Trophoblast cell (in vitro differentiated cells and primary cell): ENCODE results near the gene TCF12.

ENCODE experiments used
- DNase-seq, 2 donors: peaks; one replicate each; pipeline ENCODE4 v3.0.0-alpha.2; 2016
- H2AFZ ChIP-seq: 2 replicates; pipeline ENCODE4 v1.6.1; 2013; ENCODE audit warnings: low read length, moderate library complexity, mild to moderate bottlenecking; ENCODE audit not compliant: insufficient read depth, poor library complexity
- H2AK5ac ChIP-seq: 2 replicates; pipeline ENCODE4 v1.6.1; 2013; ENCODE audit warnings: mild to moderate bottlenecking, low read length
- H2BK120ac ChIP-seq: 2 replicates; pipeline ENCODE4 v1.6.1; 2013; ENCODE audit warnings: low read length, mild to moderate bottlenecking, moderate library complexity; ENCODE audit not compliant: insufficient read depth, poor library complexity
- H2BK12ac ChIP-seq: 2 replicates; pipeline ENCODE4 v1.6.1; 2013; ENCODE audit warnings: mild to moderate bottlenecking, low read length, moderate library complexity
- H2BK5ac ChIP-seq: 2 replicates; pipeline ENCODE4 v1.6.1; 2013; ENCODE audit warnings: low read length, low read depth, moderate library complexity, mild to moderate bottlenecking; ENCODE audit not compliant: poor library complexity
- H3K14ac ChIP-seq: 2 replicates; pipeline ENCODE4 v1.6.1; 2013; ENCODE audit warnings: mild to moderate bottlenecking, low read length
- H3K18ac ChIP-seq: 2 replicates; pipeline ENCODE4 v1.6.1; 2013; ENCODE audit warnings: mild to moderate bottlenecking, low read length
- H3K23ac ChIP-seq: 2 replicates; pipeline ENCODE4 v1.6.1; 2013; ENCODE audit warnings: low read length
- H3K27ac ChIP-seq: 2 replicates; pipeline ENCODE4 v1.5.1; 2013; ENCODE audit warnings: low read depth, mild to moderate bottlenecking, inconsistent platforms, low read length, moderate library complexity
- H3K27me3 ChIP-seq: 2 replicates; pipeline ENCODE4 v1.6.1; 2013; ENCODE audit warnings: inconsistent platforms, mild to moderate bottlenecking, low read length, moderate library complexity; ENCODE audit not compliant: insufficient read depth
- H3K36me3 ChIP-seq, 2 experiments: 1 replicate in 1 of 2; 2 replicates in 1 of 2; pipeline ENCODE4 v1.6.1; 2013; ENCODE audit warnings: low read length in 2 of 2, mild to moderate bottlenecking in 2 of 2, moderate library complexity in 1 of 2; ENCODE audit not compliant: insufficient read depth in 2 of 2, control insufficient read depth in 1 of 2
- H3K4ac ChIP-seq: 2 replicates; pipeline ENCODE4 v1.6.1; 2013; ENCODE audit warnings: low read depth, mild to moderate bottlenecking, low read length, moderate library complexity
- H3K4me1 ChIP-seq, 2 experiments: 1 replicate in 1 of 2; 2 replicates in 1 of 2; pipeline ENCODE4 v1.6.1; 2013; ENCODE audit warnings: low read length in 2 of 2, mild to moderate bottlenecking in 2 of 2, moderate library complexity in 1 of 2; ENCODE audit not compliant: insufficient read depth in 2 of 2, control insufficient read depth in 1 of 2
- H3K4me2 ChIP-seq: 2 replicates; pipeline ENCODE4 v1.6.1; 2013; ENCODE audit warnings: inconsistent platforms, mild to moderate bottlenecking, low read length, moderate library complexity
- H3K4me3 ChIP-seq: 2 replicates; pipeline ENCODE4 v1.5.1; 2013; ENCODE audit warnings: mild to moderate bottlenecking, low read depth, low read length, inconsistent platforms
- H3K79me1 ChIP-seq: one replicate; pipeline ENCODE4 v1.6.1; 2013; ENCODE audit warnings: low read length
- H3K79me2 ChIP-seq: 2 replicates; pipeline ENCODE4 v1.6.1; 2013; ENCODE audit warnings: low read length, mild to moderate bottlenecking; ENCODE audit not compliant: control insufficient read depth, insufficient read depth, poor library complexity
- H3K9ac ChIP-seq: 2 replicates; pipeline ENCODE4 v1.6.1; 2013; ENCODE audit warnings: mild to moderate bottlenecking, low read length
- H3K9me3 ChIP-seq: 2 replicates; pipeline ENCODE4 v1.6.1; 2013; ENCODE audit warnings: low read depth, mild to moderate bottlenecking, control low read depth, inconsistent platforms, low read length; ENCODE audit not compliant: insufficient read depth
- H4K12ac ChIP-seq: 2 replicates; pipeline ENCODE4 v1.6.1; 2013; ENCODE audit warnings: low read depth, mild to moderate bottlenecking, low read length, moderate library complexity
- H4K8ac ChIP-seq: 2 replicates; pipeline ENCODE4 v1.6.1; 2013; ENCODE audit warnings: low read depth, mild to moderate bottlenecking, low read length, moderate library complexity
- H4K91ac ChIP-seq: one replicate; pipeline ENCODE4 v1.6.1; 2013; ENCODE audit warnings: low read depth, mild to moderate bottlenecking, low read length, moderate library complexity
- WGBS: extraction: QIAGEN DNeasy Blood & Tissue Kit; methylation state at CpG from one replicate; pipeline ENCODE4 v1.1.7; 2013; ENCODE audit warnings: missing lambda C conversion rate; ENCODE audit not compliant: insufficient read length, insufficient coverage; ENCODE audit errors: extremely low coverage; 5-methylcytosine and 5-hydroxymethylcytosine counted together

The TCF12 gene

DNA sequence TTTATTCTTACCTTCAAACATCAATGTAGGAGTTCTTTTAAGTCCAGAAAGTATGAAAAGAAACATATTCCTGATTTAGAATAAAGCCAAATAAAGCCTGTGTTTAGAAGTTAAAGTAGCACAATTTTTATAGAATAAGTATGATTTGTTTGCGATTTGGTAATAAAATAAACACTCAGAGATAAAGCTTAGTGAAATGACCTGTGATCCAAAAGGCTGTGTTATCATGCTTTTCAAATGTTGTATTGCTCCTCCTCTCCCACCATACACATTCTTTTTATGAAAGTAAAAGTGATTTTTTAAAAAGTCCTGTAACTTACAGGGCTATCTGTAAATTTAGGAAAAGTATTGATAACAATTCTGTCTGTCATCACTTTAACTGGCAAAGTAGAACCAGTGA is 319.2 kb downstream of the TCF12 start:
- no peak overlapping the region for H3K18ac ChIP-seq
- H3K27ac ChIP-seq = no peak overlapping the region
- no peak overlapping the region for H3K4me3 ChIP-seq
- H3K14ac ChIP-seq = no peak overlapping the region
- no peaks in the 10 kb centered on the region for H3K79me1 ChIP-seq
- H2AFZ ChIP-seq = no peak overlapping the region
- no peak overlapping the region for H4K12ac ChIP-seq
- H4K8ac ChIP-seq = no peak overlapping the region
- peaks cover 0 to 3% of the 10 kb centered on the region in 2 experiments for H3K4me1 ChIP-seq
- 100% methylated on average over 1 of the region's 1 CpG for WGBS
- DNase-seq = no peak
- H3K4ac ChIP-seq = no peak overlapping the region
- no peaks in the 10 kb centered on the region for H3K27me3 ChIP-seq
- no peaks in the 10 kb centered on the region for H3K79me2 ChIP-seq
- H3K4me2 ChIP-seq = no peak overlapping the region
- H3K9me3 ChIP-seq = no peaks in the 10 kb centered on the region
- no peak overlapping the region for H2BK12ac ChIP-seq
- no peak overlapping the region for H2BK120ac ChIP-seq
- H3K36me3 ChIP-seq = peaks cover 6% of the 10 kb centered on the region in 2 experiments
- no peak overlapping the region for H2BK5ac ChIP-seq
- no peak overlapping the region for H3K23ac ChIP-seq
- no peak overlapping the region for H3K9ac ChIP-seq
- H2AK5ac ChIP-seq = no peak overlapping the region
- H4K91ac ChIP-seq = no peak overlapping the region

DNA sequence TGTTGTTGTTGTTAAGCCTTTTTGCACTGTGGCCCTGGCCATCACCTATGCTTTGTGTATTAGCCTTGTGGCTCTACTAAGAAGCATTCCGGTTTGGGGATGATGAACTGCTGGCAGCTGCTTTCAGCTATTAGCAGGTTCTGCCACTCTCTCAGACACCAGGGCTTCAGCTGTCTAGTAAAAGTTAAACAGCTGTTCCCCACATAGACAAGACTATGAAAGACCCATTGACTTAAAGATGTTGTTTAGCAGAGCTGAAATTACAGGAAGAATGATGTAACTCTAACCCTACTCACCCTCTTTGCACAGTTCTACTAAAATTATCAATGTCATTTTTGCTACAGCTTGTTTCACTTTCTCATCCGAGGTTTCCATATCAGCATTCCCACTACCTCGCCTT is 326.7 kb downstream of the TCF12 start:
- no peak for DNase-seq
- Histone ChIP-seq H3K4me2 (no peak overlapping the region), H3K9ac (no peak overlapping the region), H3K18ac (no peak overlapping the region), H3K79me2 (no peaks in the 10 kb centered on the region), H3K4ac (no peak overlapping the region), H3K4me1 (peaks cover 0 to 5% of the 10 kb centered on the region in 2 experiments), H4K91ac (no peak overlapping the region), H3K36me3 (peaks cover 3 to 6% of the 10 kb centered on the region in 2 experiments), H3K14ac (no peak overlapping the region), H3K9me3 (no peaks in the 10 kb centered on the region), H3K23ac (no peak overlapping the region), H2AK5ac (no peak overlapping the region), H3K79me1 (peaks cover 2% of the 10 kb centered on the region), H4K8ac (no peak overlapping the region), H2AFZ (no peak overlapping the region), H3K27me3 (no peaks in the 10 kb centered on the region), H3K27ac (no peak overlapping the region), H4K12ac (no peak overlapping the region), H3K4me3 (no peak overlapping the region), H2BK12ac (no peak overlapping the region), H2BK120ac (no peak overlapping the region), H2BK5ac (no peak overlapping the region)
- no CpG with 5 or more reads among the region's 3 CpGs for whole genome bisulfite sequencing

DNA sequence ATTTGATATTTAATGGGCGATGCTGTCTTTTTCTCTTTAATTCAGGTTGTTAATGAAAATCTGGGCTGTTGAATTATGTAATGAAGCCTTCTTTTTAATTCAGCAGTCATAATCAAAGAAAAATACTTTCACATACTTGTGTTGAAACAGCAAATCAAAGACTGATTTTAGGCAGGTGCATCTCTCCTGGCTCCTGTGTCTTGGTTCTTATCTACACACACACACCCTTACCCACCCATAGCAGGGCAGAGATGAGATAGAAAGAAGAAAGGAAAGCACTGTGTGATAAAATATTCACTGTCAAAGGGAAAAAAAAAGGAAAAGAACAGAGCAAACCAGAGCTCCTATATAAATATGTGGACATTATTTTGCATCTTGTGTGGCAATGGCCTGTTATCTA is 327.3 kb downstream of the TCF12 start:
- no peaks in the 10 kb centered on the region for H3K27me3 ChIP-seq

DNA sequence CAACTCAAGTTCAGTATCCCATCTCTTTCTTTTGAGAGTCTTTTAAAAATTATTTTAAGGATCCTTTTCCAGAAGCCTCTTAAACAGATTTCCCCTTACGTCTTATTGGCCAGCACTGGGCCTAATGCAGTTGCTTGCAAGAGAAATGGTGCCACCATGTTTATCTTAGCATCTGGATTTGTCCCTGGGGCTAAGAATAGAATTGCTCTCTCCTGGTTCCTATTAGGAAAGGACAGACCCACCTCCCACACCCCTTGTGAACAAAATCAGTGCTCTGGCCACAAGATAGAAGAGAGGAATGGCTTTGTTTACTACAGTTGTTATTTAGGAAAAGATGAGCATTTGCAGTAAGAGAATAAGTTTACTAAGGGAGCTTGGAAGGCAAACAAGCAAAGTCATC is 329.6 kb downstream of the TCF12 start:
- Histone ChIP-seq H2BK12ac (no peak overlapping the region), H2BK5ac (no peak overlapping the region), H3K4ac (no peak overlapping the region), H4K91ac (no peak overlapping the region), H3K23ac (no peak overlapping the region), H3K79me2 (no peaks in the 10 kb centered on the region), H3K18ac (no peak overlapping the region), H3K9me3 (no peaks in the 10 kb centered on the region), H2BK120ac (no peak overlapping the region), H2AFZ (no peak overlapping the region), H3K27me3 (no peaks in the 10 kb centered on the region), H3K27ac (no peak overlapping the region), H3K36me3 (peaks cover 3 to 6% of the 10 kb centered on the region in 2 experiments), H3K9ac (no peak overlapping the region), H3K4me2 (no peak overlapping the region), H3K4me1 (peaks cover 0 to 3% of the 10 kb centered on the region in 2 experiments), H2AK5ac (no peak overlapping the region), H3K79me1 (peaks cover 2% of the 10 kb centered on the region), H3K14ac (no peak overlapping the region), H4K8ac (no peak overlapping the region), H4K12ac (no peak overlapping the region), H3K4me3 (no peak overlapping the region)
- DNase-seq = no peak
- no CpG with 5 or more reads among the region's 1 CpG for WGBS

More for the DNA sequence above, 327.3 kb downstream of the TCF12 start:
- Histone ChIP-seq H3K36me3 (peaks cover 3 to 6% of the 10 kb centered on the region in 2 experiments), H3K23ac (no peak overlapping the region), H3K14ac (no peak overlapping the region), H3K4ac (no peak overlapping the region), H3K4me1 (peaks cover 0 to 3% of the 10 kb centered on the region in 2 experiments), H3K18ac (no peak overlapping the region), H2BK12ac (no peak overlapping the region), H3K4me3 (no peak overlapping the region), H2BK5ac (no peak overlapping the region), H2BK120ac (no peak overlapping the region), H3K79me2 (no peaks in the 10 kb centered on the region), H4K91ac (no peak overlapping the region), H3K79me1 (peaks cover 2% of the 10 kb centered on the region), H3K9ac (no peak overlapping the region), H4K12ac (no peak overlapping the region), H2AFZ (no peak overlapping the region), H3K4me2 (no peak overlapping the region), H3K9me3 (no peaks in the 10 kb centered on the region), H4K8ac (no peak overlapping the region), H3K27ac (no peak overlapping the region), H2AK5ac (no peak overlapping the region)
- no CpG with 5 or more reads among the region's 1 CpG for WGBS
- no peak for DNase-seq
